SH-SY5Y (cell line): ENCODE results near the gene TEX55.

Experiments used
- GATA2 ChIP-seq: IDR thresholded peaks from 2 replicates; pipeline ENCODE4 v1.6.1; 2011; ENCODE audit warnings: mild to moderate bottlenecking, low read depth, low read length
- GATA3 ChIP-seq: IDR thresholded peaks from 2 replicates; pipeline ENCODE4 v1.6.1; 2011; ENCODE audit warnings: low read depth, mild to moderate bottlenecking, low read length, moderate library complexity

GRCh38 chr3:119177321-119177720, 31.4 kb downstream of the TEX55 start:
- no peak for TF ChIP-seq GATA2
- no peak for TF ChIP-seq GATA3
